HG03354 (cell line): ENCODE measurements around the gene CARF.
A peak's percentile ranks its signal among the peaks of the same experiment; 100 is the strongest.

Source experiments
- ATAC-seq: cut with Tn5 transposase; IDR thresholded peaks from one replicate; pipeline ENCODE4 v1.9.1; 2021; ENCODE audit warnings: mild to moderate bottlenecking; ENCODE audit not compliant: unreplicated experiment, poor library complexity, severe bottlenecking

Gene CARF

DNA sequence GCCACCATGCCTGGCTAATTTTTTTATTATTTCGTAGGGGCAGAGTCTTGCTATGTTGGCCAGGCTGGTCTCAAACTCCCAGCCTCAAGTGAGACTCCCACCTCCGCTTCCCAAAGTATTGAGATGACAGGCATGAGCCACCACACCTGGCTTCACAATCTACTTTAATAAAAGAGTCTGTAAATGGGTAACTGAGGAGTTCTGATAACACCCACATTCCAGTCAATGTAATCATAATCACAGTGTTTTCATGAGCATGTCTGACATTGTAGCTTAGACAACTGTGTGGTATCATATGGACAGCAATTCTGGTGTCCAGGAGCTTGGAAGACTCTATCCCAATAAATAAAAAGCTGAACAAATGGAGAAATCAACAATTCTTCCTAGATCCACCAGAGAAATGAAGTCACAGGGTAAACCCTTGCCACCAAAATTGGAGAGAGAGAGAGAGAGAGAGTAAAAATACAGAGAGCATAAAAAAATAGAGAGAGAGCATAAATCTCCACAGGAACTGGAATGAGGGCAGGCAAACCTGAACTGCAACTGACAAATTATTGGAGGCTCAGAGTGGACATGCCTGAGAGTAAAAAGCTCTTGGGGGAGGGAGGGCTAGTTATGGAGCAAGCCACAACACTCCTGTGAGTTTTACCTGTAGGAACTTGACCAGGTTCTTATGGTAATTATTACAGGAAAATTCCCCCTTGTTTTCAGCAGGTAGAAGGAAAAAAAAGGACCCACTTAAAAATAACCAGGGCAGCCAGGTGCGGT is 90.2 kb downstream of the CARF start:
- no peak for ATAC-seq

DNA sequence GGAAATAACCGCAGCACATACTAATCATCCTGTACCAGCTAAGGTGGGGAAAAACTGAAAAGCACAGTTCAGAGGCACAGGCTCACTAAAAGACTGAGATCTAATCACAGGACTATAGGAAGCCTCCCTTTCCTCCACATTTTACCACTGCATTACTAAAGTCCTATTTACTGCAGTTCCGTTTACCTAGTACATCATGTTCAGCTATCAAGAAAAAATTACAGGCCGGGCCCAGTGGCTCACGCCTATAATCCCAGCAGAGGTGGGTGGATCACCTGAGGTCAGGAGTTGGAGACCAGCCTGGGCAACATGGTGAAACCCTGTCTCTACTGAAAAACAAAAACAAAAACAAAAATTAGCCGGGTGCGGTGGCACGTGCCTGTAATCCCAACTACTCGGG is 91.6 kb downstream of the CARF start:
- ATAC-seq: no peak

DNA sequence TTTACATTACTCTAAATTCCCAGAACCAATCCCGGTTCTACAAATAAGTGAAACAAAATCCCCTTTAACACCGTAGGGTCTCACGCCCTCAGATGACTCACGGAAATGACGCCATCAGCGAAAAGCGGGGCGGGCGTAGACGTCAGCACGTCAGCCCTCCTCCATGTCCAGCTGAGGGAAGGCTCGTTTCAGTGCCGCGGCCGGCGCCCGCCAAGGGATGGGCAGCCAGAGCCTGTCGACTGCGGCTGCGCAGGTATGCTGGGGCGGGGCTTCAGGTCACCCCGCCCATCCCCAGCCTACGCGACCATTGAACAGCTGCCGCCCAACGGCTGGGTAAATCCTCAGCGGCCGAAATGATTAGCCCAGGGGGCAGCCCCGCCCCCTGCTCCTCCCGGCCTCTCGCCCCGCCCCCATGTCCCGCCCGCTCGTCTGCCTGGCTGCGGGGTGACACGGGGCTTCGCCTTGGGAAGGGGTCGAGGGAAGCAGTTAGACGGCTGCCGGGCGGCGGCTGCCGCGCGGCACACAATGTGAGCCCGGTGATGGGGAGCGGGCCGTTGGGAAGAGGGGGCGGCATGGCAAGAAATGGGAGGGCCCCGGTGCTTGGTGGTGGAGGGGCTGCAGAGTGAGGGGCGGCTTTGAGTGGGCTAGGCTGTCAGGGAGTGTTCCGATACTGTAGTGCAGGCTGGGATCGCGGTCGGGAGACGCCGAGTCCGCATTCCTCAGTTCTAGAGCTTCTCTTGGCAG is 102.6 kb downstream of the CARF start, which contains the start of gene NBEAL1:
TSS of gene NBEAL1 (plus strand) at position 420 of the 744 bp plus-strand sequence. CDS start 1,510 bp downstream, outside the sequence.
- ATAC-seq: peak; percentile 97

DNA sequence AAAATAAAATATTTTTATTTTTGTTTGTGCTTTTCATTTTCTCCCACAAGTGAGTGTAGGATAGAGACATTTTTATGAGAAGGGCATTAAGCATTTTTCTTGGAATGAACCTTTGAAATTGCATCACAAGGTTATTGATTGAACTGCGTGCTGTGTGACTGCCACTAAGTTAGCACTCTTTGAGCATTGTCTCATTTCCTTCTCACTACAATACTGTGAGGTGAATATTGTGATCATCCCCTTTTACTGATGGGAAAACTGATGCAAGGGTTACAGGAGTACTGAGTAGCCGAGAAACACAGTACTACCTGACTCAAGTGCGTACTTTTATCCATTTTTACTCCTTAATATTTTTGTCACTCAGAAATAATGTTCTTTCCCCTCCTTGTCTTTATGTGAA is 104.6 kb downstream of the CARF start:
- ATAC-seq: no peak

DNA sequence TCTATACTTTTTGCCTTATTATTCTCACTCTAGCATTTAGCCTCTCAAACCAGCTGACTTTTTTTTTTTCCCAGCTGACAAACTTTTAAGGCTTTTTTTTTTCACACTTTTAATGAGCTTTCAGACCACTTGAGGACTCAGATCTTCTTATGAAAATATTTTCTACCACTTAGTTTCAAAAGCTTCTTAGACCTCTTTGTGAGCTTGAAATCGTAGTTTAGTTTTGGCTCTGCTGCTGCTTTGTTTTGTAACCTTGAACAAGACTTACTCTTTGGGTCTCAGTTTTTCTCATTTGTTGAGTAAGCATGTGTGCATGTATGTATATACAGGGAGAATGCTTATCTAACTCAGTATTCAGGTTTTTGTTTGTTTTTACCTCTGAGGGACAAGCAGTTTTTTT is 106.1 kb downstream of the CARF start:
- ATAC-seq: no peak

DNA sequence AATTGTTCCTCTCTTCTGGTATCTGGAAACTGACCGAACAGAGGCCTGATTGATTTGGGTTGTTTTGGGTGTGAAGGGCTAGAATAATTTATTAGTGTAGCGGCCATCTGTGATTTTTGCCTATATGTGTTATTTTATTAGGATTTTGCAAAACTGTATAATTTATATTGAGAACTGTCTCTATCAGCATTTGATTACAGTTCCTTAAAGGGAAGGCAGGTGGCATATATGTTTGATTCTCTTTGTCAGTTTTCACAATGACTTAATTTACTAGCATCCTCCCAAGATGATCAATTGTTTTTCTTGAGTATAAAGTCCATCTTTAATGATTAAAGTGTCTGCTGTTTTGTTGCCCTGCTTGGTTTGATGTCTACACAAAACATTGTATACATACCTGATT is 107.1 kb downstream of the CARF start:
- no peak for ATAC-seq

DNA sequence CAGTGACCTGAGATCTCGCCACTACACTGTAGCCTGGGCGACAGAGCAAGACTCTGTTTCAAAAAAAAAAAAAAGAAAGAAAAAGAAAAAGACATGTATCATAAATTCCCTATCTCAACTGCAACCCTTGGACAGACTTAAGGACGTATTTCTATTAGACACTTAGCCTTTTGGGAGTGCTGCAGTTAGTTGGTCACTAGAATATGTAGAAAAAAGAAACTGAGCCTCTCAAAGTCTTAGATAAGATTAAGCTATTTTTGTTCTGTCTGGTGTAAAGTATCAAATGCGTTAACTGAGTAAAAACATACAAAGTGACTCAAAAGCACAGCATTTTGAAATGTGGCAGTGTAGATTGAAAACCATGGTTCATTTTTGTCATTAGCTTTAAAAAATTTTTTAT is 109.9 kb downstream of the CARF start:
- no peak for ATAC-seq

DNA sequence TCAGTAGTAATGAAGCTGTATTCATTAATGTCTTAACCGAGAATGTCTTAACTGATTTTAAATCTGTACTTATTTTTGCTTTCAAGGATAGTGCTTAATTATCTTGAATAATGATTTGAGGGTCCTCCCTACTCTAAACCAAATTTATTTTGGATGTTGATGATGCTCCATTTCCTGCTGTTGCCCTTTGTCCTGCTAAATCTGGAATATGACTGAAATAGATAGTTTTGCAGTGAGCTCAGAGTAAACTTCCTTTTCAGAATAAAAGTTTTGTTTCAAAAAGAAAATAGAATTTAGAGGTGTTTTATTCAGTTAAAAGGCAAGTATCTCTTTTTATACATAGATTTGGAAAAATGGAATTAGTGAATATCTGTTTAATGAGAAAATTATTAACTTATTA is 110.7 kb downstream of the CARF start:
- no peak for ATAC-seq

DNA sequence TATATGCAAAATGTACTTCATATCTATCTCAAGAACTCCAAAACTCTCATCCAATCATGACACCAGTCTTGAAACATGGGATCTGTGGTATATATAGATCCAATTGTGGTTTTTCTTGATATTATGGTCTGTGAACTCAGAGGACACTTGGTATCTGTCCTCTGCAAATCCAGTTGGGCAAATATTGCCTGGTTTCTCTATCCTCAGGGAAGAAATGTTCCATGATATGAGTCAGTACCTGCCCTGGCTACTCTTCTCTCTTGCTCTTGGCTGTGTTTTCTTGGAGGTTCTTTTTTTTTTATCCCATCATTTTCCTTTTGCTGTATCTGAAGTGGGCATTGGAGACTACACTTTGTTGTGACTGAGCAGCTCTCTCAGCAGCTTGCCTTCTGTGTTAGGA is 113.5 kb downstream of the CARF start:
- no peak for ATAC-seq

DNA sequence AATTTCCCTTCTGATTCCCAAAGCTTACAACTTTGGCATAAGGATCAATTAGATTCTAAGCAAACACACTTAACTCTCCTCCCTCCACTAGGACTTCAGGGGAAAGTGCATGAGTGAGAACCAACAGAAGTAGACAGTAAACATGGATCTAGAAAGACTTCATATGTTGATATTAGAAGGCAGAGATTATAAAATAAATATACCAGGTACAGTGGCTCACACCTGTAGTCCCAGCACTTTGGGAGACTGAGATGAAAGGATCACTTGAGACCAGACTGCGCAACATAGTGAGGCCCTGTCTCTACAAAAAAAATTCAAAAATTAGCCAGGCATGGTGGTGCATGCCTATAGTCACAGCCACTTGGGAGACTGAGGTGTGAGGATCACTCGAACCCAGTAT is 118.5 kb downstream of the CARF start:
- ATAC-seq: no peak

DNA sequence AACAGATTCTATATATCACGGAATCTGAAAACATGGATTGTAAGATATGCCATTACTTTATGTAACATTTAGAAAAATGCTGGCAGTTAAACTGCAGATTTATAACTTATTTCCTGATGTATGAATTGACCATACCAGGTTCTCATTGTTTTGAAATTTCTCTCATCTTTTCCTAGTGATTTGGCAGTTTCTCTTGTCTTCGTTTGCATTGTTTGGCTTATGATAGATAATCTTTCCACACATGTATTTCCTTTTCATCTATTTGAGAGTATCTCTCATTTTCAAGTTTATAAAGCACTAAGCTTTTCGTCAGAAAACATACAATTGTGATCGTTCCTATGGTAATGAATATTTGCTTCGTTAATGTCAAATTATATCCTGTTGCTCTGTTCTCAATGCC is 118.9 kb downstream of the CARF start:
- ATAC-seq: no peak

DNA sequence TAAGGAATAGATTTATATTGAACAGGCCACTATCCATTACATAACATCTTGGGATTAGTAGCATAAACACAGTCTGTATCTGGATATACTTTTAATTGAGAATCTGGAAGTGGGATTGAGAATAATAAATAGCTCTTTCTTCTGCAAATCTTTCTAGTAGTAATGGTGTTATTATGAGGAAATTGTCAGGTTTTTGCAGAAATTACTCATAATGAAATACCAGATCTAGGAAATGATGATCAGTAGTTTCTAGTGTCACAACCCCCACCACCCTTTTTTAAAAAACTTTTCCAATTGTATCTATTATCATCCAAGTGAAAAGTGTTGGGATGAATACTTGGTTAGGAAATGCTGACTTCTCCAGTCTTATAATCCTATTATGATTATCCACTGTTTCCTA is 121.3 kb downstream of the CARF start:
- no peak for ATAC-seq

DNA sequence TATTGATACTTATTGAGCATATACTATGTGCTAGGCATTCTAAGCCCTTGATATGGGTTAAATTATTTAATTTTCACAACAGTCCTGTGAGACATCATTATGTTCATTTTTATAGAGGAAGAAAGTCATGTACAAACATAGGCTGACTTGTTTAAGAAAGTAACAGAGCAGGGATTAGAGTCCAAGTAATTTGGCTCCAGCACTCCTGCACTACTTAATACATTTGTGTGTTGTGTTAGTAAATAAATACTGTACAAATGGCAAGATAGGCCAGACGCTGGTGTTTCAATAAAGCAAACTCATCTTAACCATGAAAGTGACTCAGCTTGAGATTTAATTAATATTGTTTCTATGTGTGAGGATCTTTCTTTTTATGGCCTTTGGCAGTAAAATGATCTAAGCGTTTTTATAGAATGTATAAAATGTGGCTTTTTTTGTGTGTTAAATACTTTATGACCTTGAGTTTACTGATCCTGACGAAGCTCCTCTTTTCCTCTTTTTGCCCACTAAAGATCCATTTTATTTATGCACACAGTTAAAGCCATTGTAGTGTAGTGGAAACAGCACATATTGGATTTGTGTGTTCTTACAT is 123.9 kb downstream of the CARF start:
- ATAC-seq: no peak
